H9 (cell line): ENCODE data around the gene PICALM. TPM values are rescaled to one million over a fixed set of nuclear protein-coding genes. Genes with fewer than 3 reads are reported as not detected.

Source experiments
- DNase-seq: peaks from one replicate; pipeline ENCODE4 v3.0.0-alpha.2; 2017
- H2AFZ ChIP-seq: one replicate; pipeline ENCODE4 v1.6.1; 2013; ENCODE audit warnings: mild to moderate bottlenecking, low read length, control low read depth, moderate library complexity
- H2AK5ac ChIP-seq: 2 replicates; pipeline ENCODE4 v1.6.1; 2013; ENCODE audit warnings: low read length, control low read depth, mixed read lengths; ENCODE audit not compliant: insufficient read length
- H2BK120ac ChIP-seq: one replicate; pipeline ENCODE4 v1.6.1; 2013; ENCODE audit warnings: low read depth, mild to moderate bottlenecking, low read length, control low read depth, inconsistent platforms; ENCODE audit not compliant: poor library complexity, severe bottlenecking
- H2BK12ac ChIP-seq: 2 replicates; pipeline ENCODE4 v1.6.1; 2013; ENCODE audit warnings: low read length, control low read depth, mixed read lengths, low read depth; ENCODE audit not compliant: insufficient read length
- H2BK15ac ChIP-seq: 2 replicates; pipeline ENCODE4 v1.6.1; 2013; ENCODE audit warnings: low read depth, low read length, control low read depth
- H2BK20ac ChIP-seq: one replicate; pipeline ENCODE4 v1.6.1; 2013; ENCODE audit warnings: low read depth, mild to moderate bottlenecking, low read length, control low read depth, inconsistent platforms; ENCODE audit not compliant: poor library complexity, severe bottlenecking
- H2BK5ac ChIP-seq: 2 replicates; pipeline ENCODE4 v1.6.1; 2013; ENCODE audit warnings: low read length, control low read depth, mixed read lengths; ENCODE audit not compliant: insufficient read length
- H3K14ac ChIP-seq: 2 replicates; pipeline ENCODE4 v1.6.1; 2013; ENCODE audit warnings: low read length, control low read depth; ENCODE audit not compliant: insufficient read depth
- H3K18ac ChIP-seq: 2 replicates; pipeline ENCODE4 v1.6.1; 2013; ENCODE audit warnings: low read depth, mild to moderate bottlenecking, mixed read lengths, low read length, control low read depth; ENCODE audit not compliant: insufficient read length
- H3K23ac ChIP-seq: 2 replicates; pipeline ENCODE4 v1.6.1; 2013; ENCODE audit warnings: low read length, control low read depth, mixed read lengths, low read depth; ENCODE audit not compliant: insufficient read length
- H3K23me2 ChIP-seq: 2 replicates; pipeline ENCODE4 v1.6.1; 2013; ENCODE audit warnings: low read depth, mild to moderate bottlenecking, mixed read lengths, low read length, control low read depth; ENCODE audit not compliant: insufficient read length, poor library complexity, severe bottlenecking
- H3K27ac ChIP-seq: 2 replicates; pipeline ENCODE4 v1.5.1; 2013; ENCODE audit warnings: low read length, control low read depth, mixed read lengths, low read depth; ENCODE audit not compliant: insufficient read length
- H3K27me3 ChIP-seq: 2 replicates; pipeline ENCODE4 v1.6.1; 2013; ENCODE audit warnings: low read length, control low read depth, inconsistent platforms; ENCODE audit not compliant: insufficient read depth
- H3K4ac ChIP-seq: 2 replicates; pipeline ENCODE4 v1.6.1; 2013; ENCODE audit warnings: low read depth, mild to moderate bottlenecking, control low read depth, inconsistent platforms, low read length, moderate library complexity
- H3K4me1 ChIP-seq: 2 replicates; pipeline ENCODE4 v1.6.1; 2013; ENCODE audit warnings: low read length, control low read depth, inconsistent platforms; ENCODE audit not compliant: insufficient read depth
- H3K4me2 ChIP-seq: 2 replicates; pipeline ENCODE4 v1.6.1; 2013; ENCODE audit warnings: low read length, control low read depth, mixed read lengths; ENCODE audit not compliant: insufficient read length, insufficient read depth
- H3K56ac ChIP-seq: 2 replicates; pipeline ENCODE4 v1.6.1; 2013; ENCODE audit warnings: low read depth, mild to moderate bottlenecking, mixed read lengths, low read length, control low read depth; ENCODE audit not compliant: insufficient read length
- H3K79me1 ChIP-seq: 2 replicates; pipeline ENCODE4 v1.6.1; 2013; ENCODE audit warnings: low read depth, mild to moderate bottlenecking, moderate library complexity, low read length, control low read depth, inconsistent platforms; ENCODE audit not compliant: insufficient read depth, poor library complexity, severe bottlenecking
- H3K79me2 ChIP-seq: 2 replicates; pipeline ENCODE4 v1.6.1; 2013; ENCODE audit warnings: low read length, control low read depth, inconsistent platforms; ENCODE audit not compliant: insufficient read depth
- H3K9ac ChIP-seq: 2 replicates; pipeline ENCODE4 v1.6.1; 2013; ENCODE audit warnings: low read length, control low read depth, mixed read lengths; ENCODE audit not compliant: insufficient read length; ENCODE audit errors: extremely low read depth
- H3K9me3 ChIP-seq: one replicate; pipeline ENCODE4 v1.6.1; 2013; ENCODE audit warnings: low read depth, low read length, inconsistent platforms; ENCODE audit not compliant: control insufficient read depth
- H3T11ph ChIP-seq: one replicate; pipeline ENCODE4 v1.6.1; 2013; ENCODE audit warnings: mild to moderate bottlenecking, low read length, control low read depth, inconsistent platforms
- H4K20me1 ChIP-seq: one replicate; pipeline ENCODE4 v1.6.1; 2013; ENCODE audit not compliant: control insufficient read depth, insufficient read length, insufficient read depth
- H4K5ac ChIP-seq: 2 replicates; pipeline ENCODE4 v1.6.1; 2013; ENCODE audit warnings: low read depth, mild to moderate bottlenecking, mixed read lengths, low read length, control low read depth; ENCODE audit not compliant: insufficient read length
- H4K8ac ChIP-seq: replicated peaks from 2 replicates; pipeline ENCODE4 v1.6.1; 2013; ENCODE audit warnings: low read length, control low read depth, mixed read lengths, low read depth; ENCODE audit not compliant: insufficient read length
- H4K91ac ChIP-seq: 2 replicates; pipeline ENCODE4 v1.6.1; 2013; ENCODE audit warnings: low read depth, mild to moderate bottlenecking, moderate library complexity, mixed read lengths, low read length, control low read depth; ENCODE audit not compliant: insufficient read length
- H3K27ac Mint-ChIP-seq, 3 experiments: 2 replicates in 2 of 3; 3 replicates in 1 of 3; pipeline ENCODE4 v1.8.0; 2020 to 2021; ENCODE audit warnings: mixed read lengths in 3 of 3, mild to moderate bottlenecking in 1 of 3, moderate library complexity in 1 of 3
- H3K27me3 Mint-ChIP-seq: 2 replicates; pipeline ENCODE4 v1.8.0; 2021; ENCODE audit warnings: low read depth, mild to moderate bottlenecking, moderate library complexity, mixed read lengths
- H3K36me3 Mint-ChIP-seq, 3 experiments: 2 replicates in 2 of 3; 3 replicates in 1 of 3; pipeline ENCODE4 v1.8.0; 2020 to 2021; ENCODE audit warnings: low read depth in 3 of 3, mixed read lengths in 3 of 3; ENCODE audit not compliant: insufficient read depth in 1 of 3
- H3K4me1 Mint-ChIP-seq, 2 experiments: 2 replicates each; pipeline ENCODE4 v1.8.0; 2020; ENCODE audit warnings: mixed read lengths in 2 of 2
- H3K4me3 Mint-ChIP-seq, 2 experiments: 2 replicates in 1 of 2; 3 replicates in 1 of 2; pipeline ENCODE4 v1.8.0; 2020 to 2021; ENCODE audit warnings: mild to moderate bottlenecking in 2 of 2, mixed read lengths in 2 of 2, moderate library complexity in 1 of 2
- H3K9me3 Mint-ChIP-seq, 2 experiments: 2 replicates in 1 of 2; 3 replicates in 1 of 2; pipeline ENCODE4 v1.8.0; 2020; ENCODE audit warnings: mild to moderate bottlenecking in 2 of 2, mixed read lengths in 2 of 2, moderate library complexity in 1 of 2
- CTCF ChIP-seq: fragments of 200-600 bp; sonication (generic); conservative IDR thresholded peaks from 3 replicates; pipeline ENCODE4 v1.8.0; 2021; ENCODE audit warnings: antibody characterized with exemption, mild to moderate bottlenecking
- WGBS: extraction: QIAGEN DNeasy Blood & Tissue Kit; methylation state at CpG from one replicate; pipeline ENCODE4 v1.1.7; 2013; ENCODE audit warnings: missing lambda C conversion rate, low lambda C conversion rate, mixed read lengths; ENCODE audit not compliant: insufficient read length; ENCODE audit errors: extremely low coverage; 5-methylcytosine and 5-hydroxymethylcytosine counted together
- total RNA-seq: library from RNA; stranded (reverse); gene quantifications from 2 replicates; pipeline ENCODE4 v1.2.1, GENCODE V29; 2021

The PICALM gene
- total RNA-seq, 1 experiment from 2014 or later, result 76.4 TPM

GRCh38 chr11:85914425-85914824 is 154.5 kb downstream of the PICALM start:
- Mint-ChIP-seq H3K4me3 (no peak overlapping the region), H3K4me1 (peaks cover 14 to 19% of the 10 kb centered on the region in 2 experiments), H3K36me3 (peaks cover 4 to 10% (median 5%) of the 10 kb centered on the region in 3 experiments; a peak in 6 of 7 replicates), H3K9me3 (peaks cover 5 to 6% of the 10 kb centered on the region in 2 experiments), H3K27me3 (no peaks in the 10 kb centered on the region), H3K27ac (no peak overlapping the region)
- Histone ChIP-seq H3K27ac (no peak overlapping the region), H4K20me1 (no peaks in the 10 kb centered on the region), H3K9ac (no peak overlapping the region), H4K5ac (no peak overlapping the region), H3K4me1 (peaks cover 3% of the 10 kb centered on the region; the same call in 1 of the 2 replicates), H3K79me1 (no peaks in the 10 kb centered on the region), H3K56ac (no peak overlapping the region), H2AK5ac (no peak overlapping the region), H3K23me2 (no peaks in the 10 kb centered on the region), H4K8ac (no peak overlapping the region), H3K4ac (no peak overlapping the region), H2AFZ (no peak overlapping the region), H2BK12ac (no peak overlapping the region), H3K27me3 (no peaks in the 10 kb centered on the region), H3K4me2 (no peak overlapping the region), H3K9me3 (no peaks in the 10 kb centered on the region), H2BK15ac (no peak overlapping the region), H4K91ac (no peak overlapping the region), H3K79me2 (no peaks in the 10 kb centered on the region), H2BK5ac (no peak overlapping the region), H3K18ac (no peak overlapping the region), H2BK120ac (no peak overlapping the region), H2BK20ac (no peak overlapping the region), H3K23ac (no peak overlapping the region), H3T11ph (no peak overlapping the region), H3K14ac (no peak overlapping the region)
- no CpG with 5 or more reads among the region's 6 CpGs for WGBS
- TF ChIP-seq CTCF, result no peak
- DNase-seq, result no peak
